Activated T-helper 1 cell treated with anti-CD3 and anti-CD28 coated beads, Interleukin-12 subunit alpha, Interleukin-12 subunit beta, Interleukin-2, Interleukin-4 antibody, amounts not matched to agents 30 ng/mL and 10 ng/mL and 1 ng/mL, durations not matched to agents 14 hours and 24 hours and 36 hours (primary cell): ENCODE results near the gene DCTD. TPM values are rescaled to one million over a fixed set of nuclear protein-coding genes. Genes with fewer than 3 reads are reported as not detected.
A peak's percentile ranks its signal among the peaks of the same experiment; 100 is the strongest.
"Not testable (repeated sequence)": the region's sequence is repeated elsewhere in the genome, so short reads cannot be mapped to it uniquely, and the experiment has no call there.

ENCODE experiments used
- DNase-seq: peaks from one replicate; pipeline ENCODE4 v3.0.0; 2021; ENCODE audit warnings: low spot score
- H3K27ac Mint-ChIP-seq: one replicate; pipeline ENCODE4 v1.8.0; 2021; ENCODE audit warnings: mild to moderate bottlenecking, mixed read lengths
- H3K27me3 Mint-ChIP-seq: one replicate; pipeline ENCODE4 v1.8.0; 2022; ENCODE audit warnings: mild to moderate bottlenecking, moderate library complexity, mixed read lengths; ENCODE audit not compliant: insufficient read depth
- H3K36me3 Mint-ChIP-seq: one replicate; pipeline ENCODE4 v1.8.0; 2021; ENCODE audit warnings: low read depth, mixed read lengths
- H3K4me1 Mint-ChIP-seq: one replicate; pipeline ENCODE4 v1.8.0; 2021; ENCODE audit warnings: low read depth, mixed read lengths
- H3K4me3 Mint-ChIP-seq: one replicate; pipeline ENCODE4 v1.8.0; 2021; ENCODE audit warnings: mild to moderate bottlenecking, moderate library complexity, mixed read lengths
- H3K9me3 Mint-ChIP-seq: one replicate; pipeline ENCODE4 v1.8.0; 2021; ENCODE audit warnings: mixed read lengths
- intact Hi-C: fragments of 100-400 bp; cut with micrococcal nuclease; formaldehyde crosslinking; loops from one replicate; pipeline ENCODE4 v1.15.1; 2024
- total RNA-seq: library from RNA; stranded (reverse); gene quantifications from 2 replicates; pipeline ENCODE4 v1.2.3, GENCODE V29; 2022

Gene DCTD
- total RNA-seq, 1 donor from 2014 or later = 122 TPM

DNA sequence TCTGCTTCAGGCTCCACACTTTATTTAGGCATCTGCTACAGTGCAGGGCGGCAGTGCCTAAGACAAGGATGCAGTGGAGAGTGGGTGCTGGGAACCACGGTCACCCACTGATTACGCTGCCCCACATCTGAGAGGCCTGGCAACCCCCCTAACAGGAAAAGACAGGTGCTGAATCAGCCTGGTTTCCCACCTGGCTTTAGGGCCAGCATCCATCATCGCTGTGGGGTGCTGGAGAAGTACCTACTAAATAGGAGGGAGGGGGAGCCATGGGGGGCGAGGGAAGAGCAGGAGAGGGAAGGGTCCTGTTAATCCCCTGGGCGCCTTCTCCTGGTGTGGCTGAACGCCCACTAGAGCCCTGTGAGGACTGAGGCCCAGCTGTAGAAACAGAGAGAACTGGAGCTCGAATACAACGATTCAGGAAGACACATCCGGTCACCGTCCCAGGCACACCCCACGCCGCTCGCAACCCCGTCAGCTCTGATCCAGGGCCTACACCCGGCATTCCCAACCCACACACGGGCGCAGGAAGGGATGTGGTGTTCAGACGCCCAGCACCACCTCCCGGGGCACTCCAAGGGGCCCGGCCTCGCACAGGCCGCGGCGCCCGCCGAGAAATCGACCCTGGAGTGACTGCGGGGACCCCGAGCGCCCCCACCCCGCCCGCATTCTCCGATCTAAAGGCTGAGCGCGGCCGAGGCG, 554 bp downstream of the DCTD start:
- Mint-ChIP-seq H3K27me3 (peaks cover 4% of the 10 kb centered on the region), H3K36me3 (peaks cover 34% of the 10 kb centered on the region), H3K4me1 (peaks cover 54% of the 10 kb centered on the region), H3K9me3 (no peaks in the 10 kb centered on the region), H3K4me3 (peak overlapping the region; percentile 92), H3K27ac (peak overlapping the region; percentile 97)
- peak; percentile 12 for DNase-seq
- intact Hi-C loops = loop anchor here (1.0 to 10.0 kb wide), 4 partner anchors 182 to 738 kb away; partner anchors contain the start of genes CDKN2AIP, RWDD4, TRAPPC11 and WWC2

DNA sequence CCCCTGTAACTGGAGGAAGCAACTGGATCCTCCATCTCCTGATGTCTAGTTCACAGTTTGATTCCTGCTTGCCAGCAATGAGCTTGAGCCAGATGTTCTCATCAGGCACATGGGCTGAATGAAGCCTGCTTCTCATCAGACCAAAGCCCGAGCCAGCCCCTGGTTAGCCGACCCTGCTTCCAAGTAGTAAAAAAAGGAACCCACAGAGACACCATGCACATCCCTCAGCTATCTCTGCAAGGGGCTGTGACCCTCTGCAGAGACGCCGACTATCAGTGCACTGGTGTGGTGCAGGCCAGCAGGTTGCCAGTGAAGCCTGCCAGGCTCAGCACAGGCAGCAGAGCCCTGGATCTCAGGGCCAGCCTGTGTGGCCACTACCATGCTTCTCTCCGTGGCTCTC, 2.8 kb downstream of the DCTD start:
- no peak for DNase-seq
- no peaks in the 10 kb centered on the region for H3K27me3 Mint-ChIP-seq
- intact Hi-C loops = loop anchor here (10.0 kb wide), 1 partner anchor 740 kb away; the partner anchor contains the start of genes RWDD4 and TRAPPC11
- peaks cover 47% of the 10 kb centered on the region for H3K4me1 Mint-ChIP-seq
- no peak overlapping the region for H3K27ac Mint-ChIP-seq
- no peaks in the 10 kb centered on the region for H3K9me3 Mint-ChIP-seq
- H3K4me3 Mint-ChIP-seq = no peak overlapping the region
- peaks cover 42% of the 10 kb centered on the region for H3K36me3 Mint-ChIP-seq

DNA sequence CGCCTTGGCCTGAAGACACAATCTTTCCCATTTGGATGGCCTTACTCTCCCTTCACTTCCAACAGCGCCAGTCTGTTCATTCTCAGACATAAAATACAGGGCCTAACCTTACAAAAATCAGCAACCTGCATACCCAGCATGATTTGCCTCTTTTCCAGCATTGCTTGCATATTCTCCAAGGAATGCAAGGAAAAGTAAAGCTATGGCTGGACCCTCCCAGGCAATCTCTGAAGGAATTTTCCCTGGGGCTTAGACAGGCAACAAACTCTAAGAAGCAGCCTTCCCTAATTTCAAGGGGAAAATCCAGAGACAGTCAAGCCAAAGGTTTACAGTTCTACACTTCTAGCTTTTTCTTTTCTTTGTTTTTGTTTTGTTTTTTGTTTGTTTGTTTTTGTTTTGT, 3.6 kb downstream of the DCTD start:
- intact Hi-C loops = loop anchor here (10.0 kb wide), 1 partner anchor 741 kb away; the partner anchor contains the start of genes RWDD4 and TRAPPC11
- no peak for DNase-seq
- no peaks in the 10 kb centered on the region for H3K27me3 Mint-ChIP-seq
- H3K27ac Mint-ChIP-seq = no peak overlapping the region
- H3K4me1 Mint-ChIP-seq = peaks cover 40% of the 10 kb centered on the region
- peak overlapping the region; percentile 30 for H3K4me3 Mint-ChIP-seq
- H3K36me3 Mint-ChIP-seq = peaks cover 43% of the 10 kb centered on the region
- no peaks in the 10 kb centered on the region for H3K9me3 Mint-ChIP-seq

DNA sequence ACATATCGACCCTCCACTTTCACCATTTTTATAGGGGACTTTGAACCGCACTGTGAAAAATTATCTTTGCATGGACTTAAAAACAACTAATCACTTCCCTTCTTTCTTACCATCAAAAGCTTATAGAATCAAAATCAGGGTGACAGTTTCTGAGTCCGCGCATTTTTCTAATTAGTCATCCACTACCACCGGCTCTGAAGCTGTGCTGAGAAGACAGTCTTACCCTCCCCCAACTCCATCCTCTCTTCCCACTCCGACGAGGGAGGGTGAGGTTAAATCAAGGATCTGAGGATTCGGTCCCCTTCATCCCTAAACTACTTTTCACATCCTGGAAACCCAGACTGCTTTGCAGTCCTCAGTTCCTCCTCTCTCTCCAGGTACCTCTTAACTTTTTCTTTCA, 4.2 kb downstream of the DCTD start:
- peaks cover 43% of the 10 kb centered on the region for H3K36me3 Mint-ChIP-seq
- no peak overlapping the region for H3K4me3 Mint-ChIP-seq
- peaks cover 34% of the 10 kb centered on the region for H3K4me1 Mint-ChIP-seq
- no peaks in the 10 kb centered on the region for H3K9me3 Mint-ChIP-seq
- no peaks in the 10 kb centered on the region for H3K27me3 Mint-ChIP-seq
- no peak overlapping the region for H3K27ac Mint-ChIP-seq
- DNase-seq = no peak
- intact Hi-C loops = loop anchor here (10.0 kb wide), 1 partner anchor 742 kb away; the partner anchor contains the start of genes RWDD4 and TRAPPC11

DNA sequence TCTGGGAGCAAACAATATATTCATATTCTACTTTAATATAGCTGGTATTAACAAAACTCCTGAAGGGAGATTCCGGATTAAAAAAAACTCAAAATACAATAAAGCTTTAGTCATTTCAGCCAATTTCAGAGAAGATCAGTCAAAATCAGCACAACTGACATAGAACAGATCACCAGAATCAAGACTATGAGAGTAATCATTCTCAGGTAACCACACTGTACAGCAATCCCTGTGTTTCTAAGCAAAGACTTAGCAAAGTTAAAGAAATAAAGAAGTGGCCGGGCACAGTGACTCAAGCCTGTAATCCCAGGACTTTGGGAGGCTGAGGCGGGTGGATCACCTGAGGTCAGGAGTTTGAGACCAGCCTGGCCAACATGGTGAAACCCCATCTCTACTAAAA, 9.1 kb downstream of the DCTD start:
- Mint-ChIP-seq H3K27ac (no peak overlapping the region), H3K4me3 (no peak overlapping the region), H3K9me3 (no peaks in the 10 kb centered on the region), H3K36me3 (peaks cover 51% of the 10 kb centered on the region), H3K4me1 (peaks cover 17% of the 10 kb centered on the region), H3K27me3 (no peaks in the 10 kb centered on the region)
- intact Hi-C loops = no loop called here
- no peak for DNase-seq

DNA sequence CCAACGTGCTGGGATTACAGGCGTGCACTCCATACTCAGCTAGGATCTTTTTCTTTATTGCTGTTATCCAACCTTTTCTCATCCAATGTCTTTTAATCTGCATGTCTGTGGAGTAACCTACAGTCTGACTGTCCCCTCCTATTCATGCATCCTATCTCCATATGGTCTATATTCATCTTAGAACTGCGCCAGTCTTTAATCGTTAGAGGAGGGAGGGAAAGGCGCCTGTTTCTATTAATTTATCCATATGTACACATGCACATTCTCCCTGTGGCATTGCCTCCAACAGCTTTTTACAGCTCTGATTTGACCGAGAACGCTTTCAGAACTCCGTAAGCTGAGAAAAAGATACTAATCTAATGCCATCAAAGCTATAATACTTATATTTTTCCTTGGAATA, 9.8 kb downstream of the DCTD start:
- no peak overlapping the region for H3K27ac Mint-ChIP-seq
- no peak overlapping the region for H3K4me3 Mint-ChIP-seq
- DNase-seq = no peak
- peaks cover 10% of the 10 kb centered on the region for H3K4me1 Mint-ChIP-seq
- H3K27me3 Mint-ChIP-seq = no peaks in the 10 kb centered on the region
- intact Hi-C loops = no loop called here
- H3K36me3 Mint-ChIP-seq = peaks cover 48% of the 10 kb centered on the region
- H3K9me3 Mint-ChIP-seq = no peaks in the 10 kb centered on the region

DNA sequence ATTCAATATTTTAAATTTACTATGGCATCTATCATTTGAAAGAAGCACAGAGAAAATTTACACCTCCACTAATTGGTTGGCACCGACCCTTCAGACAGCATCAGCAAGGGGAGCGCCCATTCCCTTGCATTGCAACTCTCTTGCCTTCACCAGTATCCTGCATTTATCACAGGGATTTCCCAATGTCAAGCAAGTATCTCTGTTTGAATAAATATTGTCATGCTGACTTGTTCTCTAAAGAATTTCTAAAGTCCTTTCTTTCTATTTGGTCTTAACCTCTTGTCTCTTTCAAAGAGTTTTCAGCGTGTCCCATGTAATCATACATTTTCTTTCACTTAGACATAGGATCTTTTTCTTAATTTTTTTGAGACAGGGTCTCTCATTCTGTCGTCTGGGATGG, 10.4 kb downstream of the DCTD start:
- no peaks in the 10 kb centered on the region for H3K27me3 Mint-ChIP-seq
- DNase-seq = no peak
- H3K9me3 Mint-ChIP-seq = no peaks in the 10 kb centered on the region
- peaks cover 45% of the 10 kb centered on the region for H3K36me3 Mint-ChIP-seq
- H3K4me3 Mint-ChIP-seq = no peak overlapping the region
- H3K4me1 Mint-ChIP-seq = peaks cover 6% of the 10 kb centered on the region
- intact Hi-C loops = no loop called here
- H3K27ac Mint-ChIP-seq = no peak overlapping the region

DNA sequence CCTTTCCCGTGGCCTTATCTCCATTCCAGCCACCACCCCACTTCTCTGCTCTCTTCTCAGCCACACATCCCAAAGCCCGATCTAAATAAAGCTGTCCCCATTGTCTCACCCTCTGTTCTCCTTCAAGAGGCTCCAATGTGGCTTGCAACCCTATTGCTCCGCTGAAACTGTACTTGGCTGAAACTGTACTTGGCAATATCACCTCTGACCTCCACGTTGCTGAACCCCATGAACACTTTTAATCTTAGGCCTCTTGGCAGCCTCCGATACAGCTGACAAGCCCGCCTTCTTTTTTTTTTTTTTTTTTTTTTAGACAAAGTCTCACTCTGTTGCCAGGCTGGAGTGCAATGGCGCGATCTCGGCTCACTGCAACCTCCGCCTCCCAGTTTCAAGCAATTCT, 12.1 kb downstream of the DCTD start:
- intact Hi-C loops = no loop called here
- Mint-ChIP-seq H3K27me3 (no peaks in the 10 kb centered on the region), H3K4me1 (peaks cover 6% of the 10 kb centered on the region), H3K9me3 (no peaks in the 10 kb centered on the region), H3K4me3 (no peak overlapping the region), H3K36me3 (peaks cover 40% of the 10 kb centered on the region), H3K27ac (no peak overlapping the region)
- DNase-seq = no peak

DNA sequence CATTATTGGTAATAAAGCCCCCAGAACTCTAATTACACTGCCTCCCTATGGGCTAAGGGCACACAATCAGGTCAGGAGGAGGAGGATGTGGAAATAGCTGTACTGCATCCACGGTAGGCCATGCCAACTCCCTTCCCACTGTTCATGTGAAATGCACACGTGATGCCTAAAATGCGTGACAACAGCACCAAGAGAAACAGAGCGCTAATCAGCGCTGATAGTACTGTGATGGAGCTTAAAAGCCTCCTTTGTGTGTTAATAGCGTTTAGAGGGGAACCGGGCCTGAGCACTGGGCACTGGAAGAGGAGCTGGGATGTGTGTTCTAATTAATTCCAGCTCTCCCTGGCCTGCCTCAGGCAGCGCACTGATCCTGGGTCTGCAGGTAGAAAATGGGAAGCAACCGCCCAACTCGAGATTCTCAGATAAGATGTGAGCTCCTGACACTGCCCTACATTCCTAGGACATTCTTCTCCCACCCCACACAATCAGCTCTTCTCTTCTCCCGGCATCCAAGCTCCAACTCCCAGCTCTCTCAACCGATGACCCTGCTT, 12.9 kb downstream of the DCTD start:
- intact Hi-C loops = no loop called here
- Mint-ChIP-seq H3K9me3 (no peaks in the 10 kb centered on the region), H3K27ac (no peak overlapping the region), H3K36me3 (peaks cover 39% of the 10 kb centered on the region), H3K4me3 (no peak overlapping the region), H3K4me1 (peaks cover 6% of the 10 kb centered on the region), H3K27me3 (no peaks in the 10 kb centered on the region)
- DNase-seq = no peak

DNA sequence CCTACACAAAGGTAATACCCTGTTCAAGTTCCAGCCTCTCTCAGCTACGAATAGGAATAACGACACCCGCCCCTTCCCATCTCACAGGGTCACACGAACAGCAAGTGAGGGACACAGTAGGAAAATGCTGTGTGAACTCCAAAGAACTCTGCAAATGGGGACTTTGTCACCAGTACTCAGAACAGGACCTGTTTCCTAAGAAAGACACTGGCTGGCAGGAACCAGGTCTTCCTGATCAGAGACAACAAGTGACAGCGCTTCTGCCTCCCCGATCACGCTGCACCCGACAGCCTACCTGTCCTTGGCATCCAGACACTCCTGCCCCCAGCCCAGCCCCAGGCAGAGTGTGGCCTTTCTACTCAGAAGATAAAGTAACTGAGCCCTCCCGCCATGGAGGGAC, 14.2 kb downstream of the DCTD start:
- no peaks in the 10 kb centered on the region for H3K27me3 Mint-ChIP-seq
- DNase-seq = no peak

DNA sequence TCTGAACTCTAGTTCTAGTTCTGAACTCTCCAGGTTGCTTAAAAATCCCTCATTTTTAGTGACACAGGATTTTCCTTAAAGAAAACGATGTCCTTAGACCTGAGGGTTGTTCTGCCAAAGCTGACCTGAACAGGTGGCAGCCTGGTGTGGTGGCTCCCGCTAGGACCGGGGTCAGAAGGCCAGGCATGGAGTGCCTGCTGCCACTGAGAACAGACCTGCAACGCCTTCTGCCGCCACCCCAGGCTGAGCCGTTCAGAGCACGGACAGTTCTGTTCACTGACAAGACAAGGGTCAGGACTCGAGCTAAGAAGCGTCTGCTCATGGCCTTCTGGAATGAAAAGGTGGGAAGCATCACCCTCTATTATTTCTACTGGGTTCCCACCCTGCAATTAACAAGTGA, 15.8 kb downstream of the DCTD start:
- H3K36me3 Mint-ChIP-seq = peaks cover 34% of the 10 kb centered on the region
- H3K27ac Mint-ChIP-seq = no peak overlapping the region
- no peaks in the 10 kb centered on the region for H3K9me3 Mint-ChIP-seq
- H3K4me1 Mint-ChIP-seq = peaks cover 6% of the 10 kb centered on the region
- intact Hi-C loops = no loop called here
- no peak overlapping the region for H3K4me3 Mint-ChIP-seq
- no peak for DNase-seq
- no peaks in the 10 kb centered on the region for H3K27me3 Mint-ChIP-seq

More for the DNA sequence above, 14.2 kb downstream of the DCTD start:
- H3K9me3 Mint-ChIP-seq = no peaks in the 10 kb centered on the region
- no peak overlapping the region for H3K4me3 Mint-ChIP-seq
- peaks cover 6% of the 10 kb centered on the region for H3K4me1 Mint-ChIP-seq
- peak overlapping the region; percentile 7 for H3K27ac Mint-ChIP-seq
- intact Hi-C loops = no loop called here
- peaks cover 42% of the 10 kb centered on the region for H3K36me3 Mint-ChIP-seq

DNA sequence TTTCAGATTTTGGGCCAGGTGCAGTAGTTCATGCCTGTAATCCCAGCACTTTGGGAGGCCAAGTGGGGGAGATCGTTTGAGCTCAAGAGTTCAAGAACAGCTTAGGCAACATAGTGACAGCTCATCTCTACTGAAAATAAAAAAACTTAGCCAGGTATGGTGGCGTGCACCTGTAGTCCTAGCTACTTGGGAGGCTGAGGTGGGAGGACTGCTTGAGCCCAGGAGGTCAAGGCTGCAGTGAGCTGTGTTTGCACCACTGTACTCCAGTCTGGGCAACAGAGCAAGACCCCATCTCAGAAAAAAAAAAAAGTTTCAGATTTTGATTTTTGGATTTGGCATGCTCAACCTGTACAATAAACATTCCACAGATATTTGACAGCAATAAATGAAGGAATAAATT, 17.2 kb downstream of the DCTD start:
- peaks cover 25% of the 10 kb centered on the region for H3K36me3 Mint-ChIP-seq
- H3K4me3 Mint-ChIP-seq, DNase-seq, H3K27me3 Mint-ChIP-seq, H3K4me1 Mint-ChIP-seq, H3K9me3 Mint-ChIP-seq, intact Hi-C loops, H3K27ac Mint-ChIP-seq: not testable (repeated sequence)

DNA sequence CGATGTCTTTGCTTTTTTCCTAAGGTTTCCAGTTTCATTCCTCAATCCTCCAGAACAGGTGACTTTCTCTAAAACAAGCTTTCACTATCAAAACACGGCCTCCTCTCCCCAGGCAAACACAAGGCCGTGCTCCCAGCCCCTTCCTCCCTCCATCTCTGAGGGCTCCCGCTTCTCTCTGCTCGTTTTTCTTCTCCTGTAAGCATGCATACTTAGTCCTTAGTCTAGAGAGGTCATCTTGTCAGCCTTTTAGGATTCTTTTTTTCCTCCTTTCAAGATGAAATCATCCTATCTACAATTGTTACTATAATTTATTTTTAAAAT, 18.7 kb downstream of the DCTD start:
- no peak overlapping the region for H3K27ac Mint-ChIP-seq
- DNase-seq = no peak
- H3K9me3 Mint-ChIP-seq = no peaks in the 10 kb centered on the region
- no peak overlapping the region for H3K4me3 Mint-ChIP-seq
- H3K36me3 Mint-ChIP-seq = peaks cover 26% of the 10 kb centered on the region
- H3K4me1 Mint-ChIP-seq = no peaks in the 10 kb centered on the region
- H3K27me3 Mint-ChIP-seq = no peaks in the 10 kb centered on the region
- intact Hi-C loops = no loop called here
